ENCODE measurements around the gene RIT2.

Gene RIT2

DNA sequence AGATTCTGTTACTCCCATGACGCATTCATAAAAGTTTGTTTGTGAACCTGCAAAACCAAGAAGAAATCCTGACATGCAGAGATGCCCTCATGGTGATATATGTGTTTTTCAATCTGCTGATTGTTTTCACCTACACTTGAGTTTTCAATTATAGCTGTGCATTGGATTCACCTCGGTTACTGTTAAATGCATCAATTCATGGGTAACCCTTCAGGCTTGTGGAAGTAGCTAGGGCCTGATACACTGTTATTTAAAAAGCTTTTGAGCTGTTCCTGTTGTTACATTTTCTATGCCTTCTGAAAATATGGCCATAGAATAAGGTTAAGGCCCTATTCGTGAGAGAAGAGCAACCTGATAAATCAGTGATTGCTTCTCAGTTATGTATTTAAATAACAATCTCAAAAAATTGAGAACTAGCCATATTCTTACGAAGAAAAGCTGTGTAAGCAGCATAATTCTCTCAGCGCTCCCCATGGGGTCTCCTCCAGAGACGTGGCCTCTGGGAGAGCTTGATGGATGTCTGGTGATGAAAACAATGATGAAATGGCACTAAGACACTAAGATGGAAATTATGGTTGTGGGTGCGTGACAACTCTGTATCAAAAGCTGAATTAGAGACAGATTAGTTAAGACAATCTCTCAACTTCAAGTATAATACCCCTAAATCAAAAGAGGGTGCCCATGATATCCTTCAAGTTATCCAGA lies 60.5 kb downstream of the RIT2 start:
- no peaks in the 10 kb centered on the region for H4K20me1 ChIP-seq (ENCODE audit: insufficient read depth)
- no peak overlapping the region for H3K9ac ChIP-seq
- TF ChIP-seq, protein P1, sequence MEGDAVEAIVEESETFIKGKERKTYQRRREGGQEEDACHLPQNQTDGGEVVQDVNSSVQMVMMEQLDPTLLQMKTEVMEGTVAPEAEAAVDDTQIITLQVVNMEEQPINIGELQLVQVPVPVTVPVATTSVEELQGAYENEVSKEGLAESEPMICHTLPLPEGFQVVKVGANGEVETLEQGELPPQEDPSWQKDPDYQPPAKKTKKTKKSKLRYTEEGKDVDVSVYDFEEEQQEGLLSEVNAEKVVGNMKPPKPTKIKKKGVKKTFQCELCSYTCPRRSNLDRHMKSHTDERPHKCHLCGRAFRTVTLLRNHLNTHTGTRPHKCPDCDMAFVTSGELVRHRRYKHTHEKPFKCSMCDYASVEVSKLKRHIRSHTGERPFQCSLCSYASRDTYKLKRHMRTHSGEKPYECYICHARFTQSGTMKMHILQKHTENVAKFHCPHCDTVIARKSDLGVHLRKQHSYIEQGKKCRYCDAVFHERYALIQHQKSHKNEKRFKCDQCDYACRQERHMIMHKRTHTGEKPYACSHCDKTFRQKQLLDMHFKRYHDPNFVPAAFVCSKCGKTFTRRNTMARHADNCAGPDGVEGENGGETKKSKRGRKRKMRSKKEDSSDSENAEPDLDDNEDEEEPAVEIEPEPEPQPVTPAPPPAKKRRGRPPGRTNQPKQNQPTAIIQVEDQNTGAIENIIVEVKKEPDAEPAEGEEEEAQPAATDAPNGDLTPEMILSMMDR (conservative IDR thresholded peaks at IDR 0.05; ENCODE audit: low read depth, low read length) = no peak
- no peaks in the 10 kb centered on the region for H3K79me2 ChIP-seq (ENCODE audit: insufficient read depth, low read depth)
- no peak overlapping the region for H3K4me3 ChIP-seq (IDR thresholded peaks at IDR 0.05; ENCODE audit: insufficient read depth, low read depth, low read length)
- H3K4me1 ChIP-seq (ENCODE audit: low read depth, poor library complexity, severe bottlenecking) = no peaks in the 10 kb centered on the region
- H2AFZ ChIP-seq (ENCODE audit: low read depth) = no peak overlapping the region
- H3K27me3 ChIP-seq (ENCODE audit: insufficient read depth, low read depth) = no peaks in the 10 kb centered on the region
- H3K4me2 ChIP-seq = no peak overlapping the region
- H3K36me3 ChIP-seq (ENCODE audit: insufficient read depth) = no peaks in the 10 kb centered on the region
- H3K27ac ChIP-seq = no peak overlapping the region

DNA sequence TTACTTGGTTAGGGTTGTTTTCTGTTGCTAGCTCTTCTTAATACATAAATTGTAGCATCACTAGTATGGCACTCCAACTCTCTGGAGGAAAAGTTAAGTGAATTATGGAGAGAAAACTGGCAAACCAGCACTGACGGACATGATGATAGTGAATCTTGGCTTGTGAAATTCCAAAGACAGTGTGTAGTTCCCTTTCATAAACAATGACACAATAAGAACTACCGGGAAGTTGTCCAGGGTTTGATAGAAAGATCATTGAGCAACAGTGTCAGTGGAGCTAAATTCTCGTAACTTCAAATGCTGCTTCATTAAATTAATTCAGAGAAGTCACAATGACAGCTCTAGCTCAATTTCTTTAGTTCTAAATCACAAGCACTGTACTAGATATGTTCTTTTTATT lies 66.5 kb downstream of the RIT2 start:
- Histone ChIP-seq H3K4me3 (IDR thresholded peaks at IDR 0.05; ENCODE audit: insufficient read depth, low read depth, low read length) (no peak overlapping the region), H3K9ac (no peak overlapping the region), H3K79me2 (ENCODE audit: insufficient read depth, low read depth) (no peaks in the 10 kb centered on the region), H3K4me1 (ENCODE audit: low read depth, poor library complexity, severe bottlenecking) (no peaks in the 10 kb centered on the region), H4K20me1 (ENCODE audit: insufficient read depth) (no peaks in the 10 kb centered on the region), H3K4me2 (no peak overlapping the region), H3K27ac (no peak overlapping the region), H3K36me3 (ENCODE audit: insufficient read depth) (no peaks in the 10 kb centered on the region), H3K27me3 (ENCODE audit: insufficient read depth, low read depth) (no peaks in the 10 kb centered on the region), H2AFZ (ENCODE audit: low read depth) (no peak overlapping the region)
- TF ChIP-seq, protein P1 (conservative IDR thresholded peaks at IDR 0.05; ENCODE audit: low read depth, low read length) = no peak

DNA sequence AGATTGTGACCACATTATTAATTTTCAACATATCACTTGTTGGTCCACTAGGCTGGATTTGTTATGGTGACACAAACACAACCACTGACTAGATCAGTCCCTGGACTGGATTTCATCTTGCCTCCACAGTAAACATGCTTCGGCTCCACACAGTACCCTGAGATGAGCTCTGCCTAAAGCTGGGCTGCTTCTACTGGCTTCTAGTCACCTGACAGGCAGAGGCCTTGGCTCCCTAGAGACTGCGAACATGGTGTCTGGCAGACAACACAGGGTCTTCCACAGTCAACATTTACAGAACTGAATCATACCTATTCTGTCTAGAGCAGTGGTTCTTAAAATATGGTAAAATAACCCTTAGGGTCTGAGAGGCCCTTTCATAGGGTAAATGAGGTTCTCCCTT lies 69.2 kb downstream of the RIT2 start:
- Histone ChIP-seq H3K4me3 (IDR thresholded peaks at IDR 0.05; ENCODE audit: insufficient read depth, low read depth, low read length) (no peak overlapping the region), H3K36me3 (ENCODE audit: insufficient read depth) (no peaks in the 10 kb centered on the region), H2AFZ (ENCODE audit: low read depth) (no peak overlapping the region), H3K4me2 (no peak overlapping the region), H4K20me1 (ENCODE audit: insufficient read depth) (no peaks in the 10 kb centered on the region), H3K4me1 (ENCODE audit: low read depth, poor library complexity, severe bottlenecking) (no peaks in the 10 kb centered on the region), H3K27me3 (ENCODE audit: insufficient read depth, low read depth) (no peaks in the 10 kb centered on the region), H3K27ac (no peak overlapping the region), H3K9ac (no peak overlapping the region), H3K79me2 (ENCODE audit: insufficient read depth, low read depth) (no peaks in the 10 kb centered on the region)
- TF ChIP-seq, protein P1 (conservative IDR thresholded peaks at IDR 0.05; ENCODE audit: low read depth, low read length) = no peak

DNA sequence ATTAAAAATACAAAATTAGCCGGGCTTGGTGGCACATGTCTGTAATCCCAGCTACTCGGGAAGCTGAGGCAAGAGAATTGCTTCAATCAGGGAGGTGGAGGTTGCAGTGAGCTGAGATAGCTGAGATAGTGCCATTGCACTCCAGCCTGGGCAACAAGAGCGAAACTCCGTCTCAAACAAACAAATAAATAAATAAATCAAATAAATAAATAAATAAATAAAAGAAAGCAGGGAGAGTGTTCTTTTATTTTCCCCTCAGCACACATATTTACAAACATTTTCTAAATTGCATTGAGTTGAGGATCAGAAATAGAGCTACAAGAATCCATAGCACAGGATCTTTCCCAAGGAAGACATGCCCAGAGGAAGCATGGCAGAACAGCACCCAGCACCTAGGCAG lies 71.9 kb downstream of the RIT2 start:
- Histone ChIP-seq H3K4me1 (ENCODE audit: low read depth, poor library complexity, severe bottlenecking) (no peaks in the 10 kb centered on the region), H2AFZ (ENCODE audit: low read depth) (no peak overlapping the region), H3K4me2 (no peak overlapping the region), H3K4me3 (IDR thresholded peaks at IDR 0.05; ENCODE audit: insufficient read depth, low read depth, low read length) (no peak overlapping the region), H3K27ac (no peak overlapping the region), H3K36me3 (ENCODE audit: insufficient read depth) (no peaks in the 10 kb centered on the region), H3K27me3 (ENCODE audit: insufficient read depth, low read depth) (no peaks in the 10 kb centered on the region), H3K79me2 (ENCODE audit: insufficient read depth, low read depth) (no peaks in the 10 kb centered on the region), H3K9ac (no peak overlapping the region), H4K20me1 (ENCODE audit: insufficient read depth) (no peaks in the 10 kb centered on the region)
- TF ChIP-seq, protein P1 (conservative IDR thresholded peaks at IDR 0.05; ENCODE audit: low read depth, low read length) = no peak

All from KMS-11 (cell line).